GM19240 (cell line): ENCODE data around the gene ADAMTSL3.

Source experiments
- DNase-seq: peaks from one replicate; pipeline ENCODE4 v3.0.0; 2011; ENCODE audit warnings: low spot score; ENCODE audit not compliant: insufficient read length

The ADAMTSL3 gene

DNA sequence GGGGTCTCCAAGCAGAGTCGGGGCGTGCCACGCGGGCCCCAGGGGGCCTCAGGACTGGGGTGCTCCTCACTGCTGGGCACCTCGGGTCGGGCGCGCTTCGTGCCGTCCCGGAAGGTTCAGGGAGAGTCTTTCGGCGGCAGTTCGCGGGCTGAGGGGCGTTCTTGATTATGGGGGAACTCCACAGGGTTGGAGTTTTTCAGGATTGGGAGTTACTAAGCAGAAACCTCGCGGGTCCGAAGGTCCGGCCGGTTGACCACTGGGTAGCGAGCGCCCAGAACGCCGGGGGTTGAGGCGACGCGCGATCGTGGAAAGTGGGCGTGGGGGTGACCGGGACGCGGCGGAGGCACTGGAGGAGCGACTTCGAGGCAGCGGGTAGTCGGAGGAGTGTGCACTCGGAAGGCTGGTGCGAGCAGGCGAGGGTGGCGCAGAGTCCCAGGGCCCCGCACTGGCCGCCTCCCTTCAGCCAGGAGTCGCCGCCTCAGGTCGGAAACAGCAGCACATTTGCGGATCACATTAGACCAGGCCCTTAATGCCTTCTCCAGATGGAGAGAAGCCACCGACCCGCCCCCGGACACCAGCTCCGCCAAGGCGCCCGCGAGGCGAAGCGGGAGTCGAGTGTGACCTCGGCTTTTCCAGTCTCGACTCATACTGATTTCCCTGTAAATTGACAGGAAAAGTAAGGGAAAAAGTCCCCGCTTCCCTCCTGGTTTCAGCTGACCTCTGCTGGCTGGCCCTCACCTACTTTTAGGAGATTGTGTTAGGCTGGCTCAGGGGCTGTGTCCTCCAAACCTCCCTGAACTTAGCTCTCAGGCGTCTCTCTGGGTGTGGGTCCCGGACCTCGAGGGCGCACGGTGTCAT, 685 bp downstream of the ADAMTSL3 start:
- DNase-seq, result no peak

GRCh38 chr15:83655237-83655616, 1.3 kb downstream of the ADAMTSL3 start:
- DNase-seq, result no peak

- DNase-seq, result no peak
These were observed 2.3 kb downstream of the ADAMTSL3 start for GRCh38 chr15:83656192-83656591.

DNA sequence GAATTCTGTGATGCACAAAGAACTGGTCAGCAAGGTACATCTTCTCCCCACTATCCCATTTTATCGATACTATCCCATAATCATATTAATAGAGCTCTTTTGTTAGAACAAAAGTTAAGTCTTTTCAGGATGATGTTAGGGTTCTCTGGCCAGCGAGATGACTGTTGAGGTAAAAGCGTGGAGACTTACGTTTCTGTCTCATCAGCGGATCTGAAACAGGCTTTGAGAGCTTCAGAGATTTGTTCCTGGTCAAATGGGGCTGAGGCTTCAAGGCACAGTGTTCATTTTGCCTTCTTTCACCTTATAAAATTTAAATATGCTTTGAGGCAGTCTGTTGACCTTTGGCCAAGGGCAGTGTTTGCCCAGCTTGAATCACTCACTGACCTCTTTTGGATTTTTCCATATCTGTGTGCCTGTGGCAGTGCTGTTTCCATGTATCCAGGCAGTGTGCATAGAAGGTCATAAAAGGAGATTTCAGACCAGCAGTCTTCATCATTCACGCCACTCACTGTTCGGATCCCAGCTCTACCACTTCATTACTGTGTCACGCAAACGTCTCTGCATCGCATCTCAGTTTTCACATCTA, 3.1 kb downstream of the ADAMTSL3 start:
- no peak for DNase-seq

GRCh38 chr15:83657549-83657948, 3.6 kb downstream of the ADAMTSL3 start:
- no peak for DNase-seq

GRCh38 chr15:83658430-83659416, 4.8 kb downstream of the ADAMTSL3 start:
- no peak for DNase-seq

GRCh38 chr15:83659417-83659812, 5.5 kb downstream of the ADAMTSL3 start:
- DNase-seq, result no peak

- no peak for DNase-seq
These were observed 11.6 kb downstream of the ADAMTSL3 start for GRCh38 chr15:83665480-83665879.

GRCh38 chr15:83670672-83671229, 16.8 kb downstream of the ADAMTSL3 start:
- no peak for DNase-seq

- DNase-seq, result no peak
These were observed 17.7 kb downstream of the ADAMTSL3 start for GRCh38 chr15:83671603-83672002.

- DNase-seq, result no peak
These were observed 19.5 kb downstream of the ADAMTSL3 start for GRCh38 chr15:83673385-83673784.

GRCh38 chr15:83682476-83683088, 28.7 kb downstream of the ADAMTSL3 start:
- DNase-seq, result no peak

DNA sequence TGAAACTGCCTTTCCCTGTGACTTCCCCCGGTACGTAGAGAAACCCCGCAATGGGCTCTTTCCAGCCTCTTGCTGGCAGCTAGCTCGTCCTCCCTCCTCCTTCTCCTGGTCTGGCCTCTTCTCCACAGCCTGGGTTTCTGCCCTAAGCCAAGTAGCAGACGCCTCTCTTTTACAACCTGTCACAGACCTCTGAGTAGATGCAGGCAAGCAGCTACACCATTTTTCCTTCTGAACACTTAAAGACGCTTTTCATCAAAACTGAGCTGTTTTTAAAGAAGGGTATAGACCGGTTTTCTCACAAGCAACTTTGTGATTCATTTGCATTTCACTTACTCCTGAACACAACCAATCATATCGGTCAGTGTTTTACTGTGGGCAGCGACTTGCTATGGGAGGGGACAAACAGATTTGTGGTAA, 32.0 kb downstream of the ADAMTSL3 start:
- no peak for DNase-seq

GRCh38 chr15:83688201-83688600, 34.3 kb downstream of the ADAMTSL3 start:
- DNase-seq, result no peak

DNA sequence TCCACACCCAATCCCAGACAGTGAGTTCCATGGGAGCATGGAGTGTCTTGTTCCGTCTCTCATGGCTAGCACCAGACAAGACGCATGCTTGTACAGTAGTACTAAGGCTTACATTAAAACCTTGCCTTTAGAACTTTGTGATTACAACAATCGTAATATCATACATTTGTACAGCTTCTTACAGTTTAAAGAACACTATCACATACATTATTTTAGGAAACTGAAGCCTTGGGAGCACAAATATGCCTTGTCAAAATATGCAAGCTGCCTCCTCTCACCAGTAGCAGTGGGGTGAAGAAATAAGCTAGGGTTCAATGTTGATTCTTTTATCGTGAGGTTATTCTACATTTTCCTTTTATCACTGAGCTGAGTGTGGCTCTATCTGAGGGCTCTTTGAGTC, 36.8 kb downstream of the ADAMTSL3 start:
- DNase-seq, result no peak

- DNase-seq, result no peak
These were observed 39.0 kb downstream of the ADAMTSL3 start for GRCh38 chr15:83692746-83693581.

GRCh38 chr15:83694015-83694414, 40.1 kb downstream of the ADAMTSL3 start:
- no peak for DNase-seq

DNA sequence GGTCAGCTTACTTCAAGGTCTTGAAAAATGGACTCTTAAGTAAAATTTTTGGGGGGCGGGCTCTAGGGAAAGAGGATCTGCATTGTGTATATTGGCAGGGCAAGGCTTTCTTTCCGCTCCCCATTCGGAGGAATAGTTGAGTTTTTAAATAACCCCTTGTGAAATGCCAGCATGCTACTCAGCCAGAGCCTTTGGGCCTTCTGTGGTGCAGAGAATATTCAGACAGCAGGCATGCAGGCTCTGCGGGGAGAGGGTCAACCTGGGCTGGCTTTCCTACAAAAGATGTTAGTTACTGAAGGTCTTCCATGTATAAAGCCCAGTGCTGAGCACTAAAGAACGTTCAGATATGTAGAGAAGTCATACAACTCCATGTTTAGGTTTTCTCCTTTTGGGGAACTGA, 40.6 kb downstream of the ADAMTSL3 start:
- DNase-seq, result no peak

DNA sequence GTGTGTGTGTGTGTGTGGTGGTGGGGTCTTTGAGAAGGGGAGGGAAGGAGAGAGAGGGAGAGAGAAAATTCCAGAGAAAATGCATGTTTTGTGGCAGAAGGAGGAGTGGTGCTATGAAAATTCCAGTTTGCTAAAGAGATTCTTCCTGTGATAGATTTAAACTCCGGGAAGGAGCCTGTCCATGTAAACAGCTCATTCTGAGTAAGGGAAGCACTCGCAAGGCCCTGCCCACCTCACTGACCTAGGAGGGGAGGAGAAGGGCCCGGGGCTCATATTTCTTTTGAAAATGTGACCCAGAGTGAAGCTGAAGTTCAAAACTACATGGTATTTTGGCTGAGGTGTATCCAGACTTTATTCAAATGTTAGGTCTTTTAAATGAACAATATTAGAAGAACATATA, 41.3 kb downstream of the ADAMTSL3 start:
- DNase-seq, result no peak

GRCh38 chr15:83695901-83696425, 42.0 kb downstream of the ADAMTSL3 start:
- no peak for DNase-seq
